GM12878 (cell line): ENCODE measurements around the gene KIR3DL3. TPM values are rescaled to one million over a fixed set of nuclear protein-coding genes. Genes with fewer than 3 reads are reported as not detected.

ENCODE experiments used
- ATAC-seq: fragments of 200-7000 bp; cut with Tn5 transposase; 3 replicates; pipeline ENCODE4 v1.9.1; 2020; ENCODE audit warnings: mild to moderate bottlenecking, moderate library complexity
- BruUV-seq: library from RNA; stranded (reverse); fragments of 400-500 nt; replicated peaks from 2 replicates; lab custom pipeline; 2021; lab: Mats Ljungman, UMichigan
- CTCF ChIA-PET: fragments of 300-600 bp; sonication (Branson Sonifier 250); formaldehyde crosslinking; extraction: SDS; loops from one replicate; lab custom pipeline; 2021; ENCODE audit warnings: inconsistent platforms; lab: Yijun Ruan, JAX
- POLR2A ChIA-PET: fragments of 350-600 bp; formaldehyde crosslinking; extraction: SDS; loops from one replicate; lab custom pipeline; 2021; ENCODE audit warnings: inconsistent platforms; lab: Charles Lee
- RAD21 ChIA-PET: fragments of 300-600 bp; sonication (Branson Sonifier 250); formaldehyde crosslinking; loops from one replicate; lab custom pipeline; 2023; ENCODE audit warnings: antibody characterized with exemption; ENCODE audit not compliant: unreplicated experiment; lab: Charles Lee
- SMC1A ChIA-PET: fragments of 300-600 bp; sonication (Branson Sonifier 250); formaldehyde crosslinking; loops from one replicate; lab custom pipeline; 2023; ENCODE audit not compliant: unreplicated experiment, uncharacterized antibody; lab: Charles Lee
- DNase-seq: peaks from one replicate; pipeline ENCODE4 v3.0.0-alpha.2; 2011; ENCODE audit warnings: low read depth, low spot score
- FAIRE-seq: peaks from 3 replicates; lab custom pipeline; 2011; peaks lifted over from hg19 to GRCh38; lab: Jason Lieb, UNC
- H2AFZ ChIP-seq: 2 replicates; pipeline ENCODE4 v1.6.0; 2011; ENCODE audit warnings: low read depth, low read length, control low read depth; ENCODE audit not compliant: control insufficient read depth
- H3K27ac ChIP-seq: 2 replicates; pipeline ENCODE4 v1.5.1; 2011; ENCODE audit warnings: control low read depth; ENCODE audit not compliant: control insufficient read depth, insufficient read depth
- H3K27me3 ChIP-seq, 2 experiments: replicated peaks in 1 of 2; 2 replicates each; pipeline versions ENCODE4 v1.6.0 to v1.6.1; 2011; ENCODE audit warnings: low read length in 1 of 2; ENCODE audit not compliant: control insufficient read depth in 2 of 2, insufficient read depth in 2 of 2
- H3K36me3 ChIP-seq, 2 experiments: 2 replicates each; pipeline ENCODE4 v1.5.1; 2011; ENCODE audit warnings: low read length in 1 of 2; ENCODE audit not compliant: control insufficient read depth in 2 of 2, insufficient read depth in 2 of 2
- H3K4me1 ChIP-seq: 2 replicates; pipeline ENCODE4 v1.6.1; 2011; ENCODE audit warnings: mild to moderate bottlenecking, low read length, moderate library complexity, mixed read lengths; ENCODE audit not compliant: control insufficient read depth, insufficient read depth
- H3K4me2 ChIP-seq: 2 replicates; pipeline ENCODE4 v1.6.0; 2011; ENCODE audit warnings: control low read depth; ENCODE audit not compliant: control insufficient read depth, insufficient read depth
- H3K4me3 ChIP-seq: fragments of 200-600 bp; sonication (generic); 2 replicates; pipeline ENCODE4 v1.5.1; 2016
- H3K79me2 ChIP-seq: 2 replicates; pipeline ENCODE4 v1.6.0; 2011; ENCODE audit warnings: low read length; ENCODE audit not compliant: control insufficient read depth, insufficient read depth
- H3K9ac ChIP-seq: 2 replicates; pipeline ENCODE4 v1.8.0; 2011; ENCODE audit warnings: low read length, control low read depth, mixed read lengths; ENCODE audit not compliant: control insufficient read depth, insufficient read depth
- H3K9me3 ChIP-seq: replicated peaks from 3 replicates; pipeline ENCODE4 v1.5.1; 2011; ENCODE audit warnings: mild to moderate bottlenecking, low read length; ENCODE audit not compliant: control insufficient read depth, insufficient read depth
- H4K20me1 ChIP-seq: 2 replicates; pipeline ENCODE4 v1.6.0; 2011; ENCODE audit not compliant: control insufficient read depth, insufficient read depth
- CBX3 ChIP-seq: fragments of 200-600 bp; sonication (generic); IDR thresholded peaks from 2 replicates; pipeline ENCODE4 v1.6.1; 2016; ENCODE audit warnings: low read depth, borderline replicate concordance
- EED ChIP-seq: sonication (generic); IDR thresholded peaks from 2 replicates; pipeline ENCODE4 v1.6.1; 2016; ENCODE audit warnings: antibody characterized with exemption, low read depth
- FOXK2 ChIP-seq: fragments of 450-650 bp; IDR thresholded peaks from 2 replicates; pipeline ENCODE4 v1.6.1; 2017; ENCODE audit warnings: mild to moderate bottlenecking, moderate library complexity
- HCFC1 ChIP-seq: fragments of 150-350 bp; IDR thresholded peaks from 2 replicates; pipeline ENCODE4 v1.6.1; 2014; ENCODE audit warnings: low read length
- IRF4 ChIP-seq: IDR thresholded peaks from 2 replicates; pipeline ENCODE4 v1.6.1; 2011; ENCODE audit warnings: low read depth, low read length
- NFXL1 ChIP-seq: fragments of 450-650 bp; IDR thresholded peaks from 2 replicates; pipeline ENCODE4 v1.6.1; 2017; ENCODE audit warnings: antibody characterized with exemption, mild to moderate bottlenecking, borderline replicate concordance
- NFYA ChIP-seq: IDR thresholded peaks from 2 replicates; pipeline ENCODE4 v1.6.1; 2011; ENCODE audit warnings: low read depth, mild to moderate bottlenecking, low read length, improper control_type of control experiment, borderline replicate concordance
- PBX3 ChIP-seq: IDR thresholded peaks from 2 replicates; pipeline ENCODE4 v1.6.1; 2011; ENCODE audit warnings: mild to moderate bottlenecking, low read depth, low read length, moderate library complexity; ENCODE audit not compliant: insufficient replicate concordance
- RAD21 ChIP-seq: IDR thresholded peaks from 2 replicates; pipeline ENCODE4 v1.6.1; 2011; ENCODE audit warnings: mild to moderate bottlenecking, low read depth, low read length, moderate library complexity; ENCODE audit not compliant: insufficient read depth
- RBBP5 ChIP-seq: fragments of 200-600 bp; sonication (generic); conservative IDR thresholded peaks from 2 replicates; pipeline ENCODE4 v1.6.1; 2016
- RCOR1 ChIP-seq: conservative IDR thresholded peaks from 2 replicates; pipeline ENCODE4 v1.6.1; 2012; ENCODE audit warnings: low read depth, low read length, improper control_type of control experiment
- RFX5 ChIP-seq: IDR thresholded peaks from 2 replicates; pipeline ENCODE4 v1.6.1; 2011; ENCODE audit warnings: low read depth, low read length, improper control_type of control experiment
- SMAD1 ChIP-seq: fragments of 450-650 bp; IDR thresholded peaks from 2 replicates; pipeline ENCODE4 v1.6.1; 2018; ENCODE audit warnings: mild to moderate bottlenecking, low read depth; ENCODE audit not compliant: partially characterized antibody
- SREBF1 ChIP-seq: IDR thresholded peaks from 2 replicates; pipeline ENCODE4 v1.6.1; 2012; ENCODE audit warnings: mild to moderate bottlenecking, low read length
- ZBED1 ChIP-seq: IDR thresholded peaks from 2 replicates; pipeline ENCODE4 v1.6.1; 2016; ENCODE audit warnings: borderline replicate concordance
- ZNF384 ChIP-seq: IDR thresholded peaks from 2 replicates; pipeline ENCODE4 v1.6.1; 2012; ENCODE audit warnings: low read depth, mild to moderate bottlenecking, low read length, improper control_type of control experiment, borderline replicate concordance
- WGBS: methylation state at CpG from one replicate; pipeline ENCODE4 v1.1.6; 2016; ENCODE audit warnings: low lambda C conversion rate; ENCODE audit not compliant: insufficient replicate concordance, insufficient coverage; ENCODE audit errors: missing lambda C conversion rate; 5-methylcytosine and 5-hydroxymethylcytosine counted together
- in situ Hi-C: fragments of 300-500 bp; cut with MboI; formaldehyde crosslinking; loops from 9 replicates; pipeline ENCODE4 v1.14.3; 2018; ENCODE audit warnings: mixed read lengths
- intact Hi-C: fragments of 100-400 bp; cut with micrococcal nuclease; formaldehyde crosslinking; loops from one replicate; pipeline ENCODE4 v1.14.2; 2022; ENCODE audit not compliant: unreplicated experiment
- polyA plus RNA-seq, 11 experiments: library from polyadenylated mRNA; depleted of rRNA in 4 of 11; unstranded in 6 of 11; stranded (reverse) in 5 of 11; fragments of >200 nt; fragmentation: Nextera tagmentation in 4 of 11; fragmentation: Illumina TruSeq in 1 of 11; extraction: Ambion mirVana in 4 of 11; extraction: Trizol in 1 of 11; gene quantifications; 1 replicate in 1 of 11; 2 replicates in 10 of 11; pipeline versions ENCODE4 v1.2.1 to v1.2.3, GENCODE V29; 2011 to 2016; ENCODE audit warnings: inconsistent platforms in 2 of 11, missing spikeins in 2 of 11, low read depth in 1 of 11
- total RNA-seq, 4 experiments: library from RNA; depleted of rRNA in 3 of 4; stranded (reverse); fragments of >200 nt in 3 of 4; fragmentation: Illumina TruSeq in 1 of 4; extraction: Trizol in 1 of 4; gene quantifications; 2 replicates each; pipeline versions ENCODE4 v1.2.1 to v1.2.3, GENCODE V29; 2013 to 2021
- TF ChIP-seq, protein P1 (sequence below): fragments of 450-650 bp; IDR thresholded peaks from 2 replicates; pipeline ENCODE4 v1.6.1; 2018; ENCODE audit warnings: borderline replicate concordance, mild to moderate bottlenecking; ENCODE audit not compliant: partially characterized antibody
- TF ChIP-seq, protein P2 (sequence below): fragments of 450-650 bp; formaldehyde crosslinking; IDR thresholded peaks from 2 replicates; pipeline ENCODE4 v1.5.0; 2022; ENCODE audit warnings: mild to moderate bottlenecking, missing genetic modification characterization

The KIR3DL3 gene
- total and polyA plus RNA-seq, 10 of the 15 experiments (the other 5 are each of a cell fraction or from before 2014, with no cell fraction given), result not detected

- H3K4me1 ChIP-seq, result peaks cover 9% of the 10 kb centered on the region
- BruUV-seq, result no TSS peak
- H3K4me3 ChIP-seq, result no peak overlapping the region
- DNase-seq, result no peak
- intact Hi-C loops, result no loop called here
- H4K20me1 ChIP-seq, result no peaks in the 10 kb centered on the region
- ChIA-PET CTCF (interaction anchor here (0.7 kb wide), 1 partner anchor 55 kb away, joined by 3 read pairs; no protein-coding TSS in a partner anchor), SMC1A (no interaction called here), POLR2A (no interaction called here), RAD21 (no interaction called here)
- no peak for FAIRE-seq
- no peak overlapping the region for H3K9ac ChIP-seq
- no peaks in the 10 kb centered on the region for H3K79me2 ChIP-seq
- TF ChIP-seq SREBF1, result no peak
- no peak for TF ChIP-seq IRF4
- no peak for TF ChIP-seq NFYA
- TF ChIP-seq RFX5, result no peak
- TF ChIP-seq ZNF384, result no peak
- no peak for TF ChIP-seq NFXL1
- TF ChIP-seq FOXK2, result no peak
- TF ChIP-seq HCFC1, result no peak
- no peak for TF ChIP-seq SMAD1
- TF ChIP-seq RBBP5, result no peak
- TF ChIP-seq ZBED1, result no peak
- no peak for TF ChIP-seq RCOR1
- TF ChIP-seq, protein P1, sequence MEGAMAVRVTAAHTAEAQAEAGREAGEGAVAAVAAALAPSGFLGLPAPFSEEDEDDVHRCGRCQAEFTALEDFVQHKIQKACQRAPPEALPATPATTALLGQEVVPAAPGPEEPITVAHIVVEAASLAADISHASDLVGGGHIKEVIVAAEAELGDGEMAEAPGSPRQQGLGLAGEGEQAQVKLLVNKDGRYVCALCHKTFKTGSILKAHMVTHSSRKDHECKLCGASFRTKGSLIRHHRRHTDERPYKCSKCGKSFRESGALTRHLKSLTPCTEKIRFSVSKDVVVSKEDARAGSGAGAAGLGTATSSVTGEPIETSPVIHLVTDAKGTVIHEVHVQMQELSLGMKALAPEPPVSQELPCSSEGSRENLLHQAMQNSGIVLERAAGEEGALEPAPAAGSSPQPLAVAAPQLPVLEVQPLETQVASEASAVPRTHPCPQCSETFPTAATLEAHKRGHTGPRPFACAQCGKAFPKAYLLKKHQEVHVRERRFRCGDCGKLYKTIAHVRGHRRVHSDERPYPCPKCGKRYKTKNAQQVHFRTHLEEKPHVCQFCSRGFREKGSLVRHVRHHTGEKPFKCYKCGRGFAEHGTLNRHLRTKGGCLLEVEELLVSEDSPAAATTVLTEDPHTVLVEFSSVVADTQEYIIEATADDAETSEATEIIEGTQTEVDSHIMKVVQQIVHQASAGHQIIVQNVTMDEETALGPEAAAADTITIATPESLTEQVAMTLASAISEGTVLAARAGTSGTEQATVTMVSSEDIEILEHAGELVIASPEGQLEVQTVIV, result no peak
- no peak for TF ChIP-seq RAD21
- TF ChIP-seq, protein P2, sequence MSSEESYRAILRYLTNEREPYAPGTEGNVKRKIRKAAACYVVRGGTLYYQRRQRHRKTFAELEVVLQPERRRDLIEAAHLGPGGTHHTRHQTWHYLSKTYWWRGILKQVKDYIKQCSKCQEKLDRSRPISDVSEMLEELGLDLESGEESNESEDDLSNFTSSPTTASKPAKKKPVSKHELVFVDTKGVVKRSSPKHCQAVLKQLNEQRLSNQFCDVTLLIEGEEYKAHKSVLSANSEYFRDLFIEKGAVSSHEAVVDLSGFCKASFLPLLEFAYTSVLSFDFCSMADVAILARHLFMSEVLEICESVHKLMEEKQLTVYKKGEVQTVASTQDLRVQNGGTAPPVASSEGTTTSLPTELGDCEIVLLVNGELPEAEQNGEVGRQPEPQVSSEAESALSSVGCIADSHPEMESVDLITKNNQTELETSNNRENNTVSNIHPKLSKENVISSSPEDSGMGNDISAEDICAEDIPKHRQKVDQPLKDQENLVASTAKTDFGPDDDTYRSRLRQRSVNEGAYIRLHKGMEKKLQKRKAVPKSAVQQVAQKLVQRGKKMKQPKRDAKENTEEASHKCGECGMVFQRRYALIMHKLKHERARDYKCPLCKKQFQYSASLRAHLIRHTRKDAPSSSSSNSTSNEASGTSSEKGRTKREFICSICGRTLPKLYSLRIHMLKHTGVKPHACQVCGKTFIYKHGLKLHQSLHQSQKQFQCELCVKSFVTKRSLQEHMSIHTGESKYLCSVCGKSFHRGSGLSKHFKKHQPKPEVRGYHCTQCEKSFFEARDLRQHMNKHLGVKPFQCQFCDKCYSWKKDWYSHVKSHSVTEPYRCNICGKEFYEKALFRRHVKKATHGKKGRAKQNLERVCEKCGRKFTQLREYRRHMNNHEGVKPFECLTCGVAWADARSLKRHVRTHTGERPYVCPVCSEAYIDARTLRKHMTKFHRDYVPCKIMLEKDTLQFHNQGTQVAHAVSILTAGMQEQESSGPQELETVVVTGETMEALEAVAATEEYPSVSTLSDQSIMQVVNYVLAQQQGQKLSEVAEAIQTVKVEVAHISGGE (CRISPR knock-in tag), result no peak
- no peak for TF ChIP-seq EED
- TF ChIP-seq PBX3, result no peak
- TF ChIP-seq CBX3, result no peak
- no peaks in the 10 kb centered on the region; a peak in 1 of 4 replicates for H3K27me3 ChIP-seq
- H2AFZ ChIP-seq, result no peak overlapping the region
- ATAC-seq, result no peak
- no peak overlapping the region for H3K4me2 ChIP-seq
- WGBS, result 65% methylated on average over 7 of the region's 7 CpGs
- H3K9me3 ChIP-seq, result no peaks in the 10 kb centered on the region
- in situ Hi-C loops, result no loop called here
- no peak overlapping the region for H3K27ac ChIP-seq
- no peaks in the 10 kb centered on the region for H3K36me3 ChIP-seq
Measured at GRCh38 chr19:54708781-54709180, 15.5 kb upstream of the KIR3DL3 start.
